HG03097 (cell line): ENCODE results near the gene MYL11.
"Not testable (repeated sequence)": the region's sequence is repeated elsewhere in the genome, so short reads cannot be mapped to it uniquely, and the experiment has no call there.

Experiments used
- ATAC-seq: cut with Tn5 transposase; IDR thresholded peaks from one replicate; pipeline ENCODE4 v1.9.1; 2021; ENCODE audit not compliant: unreplicated experiment, low FRiP score

MYL11 gene

DNA sequence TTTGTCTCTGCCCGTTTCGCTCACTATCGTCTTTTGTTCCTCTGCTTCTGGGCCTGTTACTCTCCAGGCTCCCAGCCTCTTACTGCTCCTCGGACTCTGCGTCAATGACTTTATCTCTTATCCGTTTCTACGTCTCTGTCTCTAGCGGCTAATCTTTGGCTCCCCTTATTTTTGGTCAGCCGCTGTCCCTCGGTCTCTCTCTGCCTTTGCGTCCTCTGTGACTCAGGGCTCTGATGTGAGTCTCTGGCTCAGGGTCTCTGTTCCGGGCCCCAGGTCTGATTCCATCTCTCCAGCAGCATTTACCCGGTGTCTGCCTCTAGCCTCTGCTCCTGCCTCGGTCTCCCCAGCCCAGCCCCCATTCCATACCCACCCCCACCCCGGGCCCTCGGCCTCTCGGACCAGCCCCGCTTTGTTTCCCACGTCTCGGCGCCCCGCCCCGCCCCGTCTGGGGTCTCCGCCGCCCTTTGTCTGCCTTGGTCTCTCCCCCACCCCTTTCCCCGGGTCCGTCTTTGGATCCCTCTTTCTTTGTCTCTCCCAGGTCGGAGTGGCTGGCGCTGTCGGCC, 20.1 kb downstream of the MYL11 start:
- no peak for ATAC-seq

DNA sequence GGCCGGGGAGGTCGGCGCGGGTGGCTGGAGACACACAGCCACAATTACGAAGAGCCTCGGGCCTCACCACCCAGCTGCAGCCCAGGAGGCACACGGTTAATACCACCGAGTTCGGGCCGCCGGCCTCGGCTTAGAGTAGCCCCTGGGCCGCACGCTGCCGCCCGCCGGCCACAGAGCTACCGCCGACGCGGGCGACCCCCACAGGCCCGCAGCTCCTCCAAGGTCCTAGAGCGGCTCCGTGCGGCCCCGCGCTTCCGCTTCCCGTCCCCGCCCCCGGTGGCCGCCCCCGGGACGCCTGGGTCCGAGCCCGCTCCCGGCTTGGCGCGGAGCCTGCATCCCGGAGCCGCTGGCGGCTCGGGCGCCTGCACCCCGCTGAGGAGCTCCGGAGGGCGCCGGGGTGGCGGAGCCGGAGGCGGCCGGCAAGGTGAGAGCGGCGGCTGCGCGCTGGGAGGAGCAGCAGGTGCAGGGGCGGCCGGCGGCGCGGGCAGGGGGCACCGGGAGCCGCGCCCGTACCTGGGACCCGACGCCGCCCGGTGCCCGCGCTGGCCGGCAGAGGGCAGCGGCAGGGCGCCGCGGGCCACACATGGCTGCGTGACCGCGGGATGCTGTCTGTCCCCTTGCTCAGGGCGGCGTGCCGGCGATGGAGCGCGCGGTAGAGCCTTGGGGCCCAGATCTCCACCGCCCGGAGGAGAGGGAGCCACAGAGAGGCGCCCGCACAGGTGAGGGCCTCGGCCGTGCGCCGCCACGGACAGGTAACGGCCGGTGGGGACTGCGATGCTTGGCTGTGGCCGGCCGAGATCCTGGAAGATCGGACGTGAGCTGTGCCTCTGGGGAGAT, 20.8 kb downstream of the MYL11 start, which contains the start of gene ZNF48:
ZNF48 (plus strand) TSS at position 266 of the 837 bp plus-strand sequence; CDS start at position 641, 375 bp downstream.
- peak; percentile 45 for ATAC-seq

DNA sequence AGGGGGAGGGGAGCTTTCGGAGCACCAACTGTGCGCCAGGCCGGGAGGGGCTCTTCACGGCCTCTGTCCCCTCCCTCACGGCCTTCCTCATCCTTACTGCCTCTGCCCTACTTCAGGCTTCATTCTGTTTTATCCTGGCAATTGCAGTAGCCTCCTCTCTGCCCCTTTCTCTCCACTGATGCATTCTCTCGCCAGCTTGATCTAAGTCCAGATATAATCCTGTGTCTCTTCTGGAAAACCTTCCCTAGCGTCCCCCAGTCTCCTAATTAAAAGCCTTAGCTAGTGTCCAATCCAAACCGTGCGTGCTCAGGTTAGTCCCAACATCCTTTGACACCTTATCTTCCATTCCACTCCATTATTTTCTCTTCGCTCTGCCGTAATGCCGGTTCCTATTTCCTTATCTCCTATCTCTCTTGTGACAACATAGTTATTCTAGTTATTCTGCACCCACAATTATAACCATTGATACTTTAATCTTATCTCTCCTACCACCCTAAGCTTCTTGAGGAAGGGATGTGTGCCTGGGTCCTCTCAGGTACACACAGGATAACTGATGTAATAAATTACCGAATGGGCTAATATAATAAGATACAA, 21.5 kb downstream of the MYL11 start:
- no peak for ATAC-seq

DNA sequence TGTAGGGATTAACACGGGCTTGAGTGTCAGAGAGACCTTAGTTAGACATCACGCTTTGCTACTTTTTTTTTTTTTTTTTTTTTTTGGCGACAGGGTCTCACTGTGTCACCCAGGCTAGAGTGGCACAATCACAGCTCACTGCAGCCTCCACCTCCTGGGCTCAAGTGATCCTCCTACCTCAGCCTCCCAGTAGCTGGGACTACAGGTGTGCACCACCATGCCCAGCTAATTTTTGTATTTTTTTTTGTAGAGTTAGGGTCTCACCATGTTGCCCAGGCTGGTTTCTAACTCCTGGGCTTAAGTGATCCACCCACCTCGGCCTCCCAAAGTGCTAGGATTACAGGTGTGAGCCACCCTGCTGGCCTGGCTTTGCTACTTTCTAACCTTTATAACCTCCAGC, 22.0 kb downstream of the MYL11 start:
- ATAC-seq = not testable (repeated sequence)

DNA sequence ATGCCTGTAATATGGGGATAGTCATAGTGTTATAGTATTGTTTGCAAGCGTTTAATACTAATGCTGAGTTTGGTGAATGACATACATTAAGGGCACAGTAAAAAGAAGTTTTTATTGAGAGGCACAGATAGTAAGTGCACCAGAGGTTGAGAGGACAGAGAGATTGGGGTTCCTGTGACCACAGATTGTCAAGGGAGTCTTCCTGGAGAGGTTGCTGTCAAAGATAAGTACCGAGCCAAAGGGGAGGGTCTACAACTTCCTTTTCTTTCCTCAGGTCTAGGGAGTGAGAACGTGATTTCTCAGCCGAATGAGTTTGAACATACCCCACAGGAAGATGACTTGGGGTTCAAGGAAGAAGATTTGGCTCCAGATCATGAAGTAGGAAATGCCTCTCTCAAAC, 22.5 kb downstream of the MYL11 start:
- no peak for ATAC-seq

DNA sequence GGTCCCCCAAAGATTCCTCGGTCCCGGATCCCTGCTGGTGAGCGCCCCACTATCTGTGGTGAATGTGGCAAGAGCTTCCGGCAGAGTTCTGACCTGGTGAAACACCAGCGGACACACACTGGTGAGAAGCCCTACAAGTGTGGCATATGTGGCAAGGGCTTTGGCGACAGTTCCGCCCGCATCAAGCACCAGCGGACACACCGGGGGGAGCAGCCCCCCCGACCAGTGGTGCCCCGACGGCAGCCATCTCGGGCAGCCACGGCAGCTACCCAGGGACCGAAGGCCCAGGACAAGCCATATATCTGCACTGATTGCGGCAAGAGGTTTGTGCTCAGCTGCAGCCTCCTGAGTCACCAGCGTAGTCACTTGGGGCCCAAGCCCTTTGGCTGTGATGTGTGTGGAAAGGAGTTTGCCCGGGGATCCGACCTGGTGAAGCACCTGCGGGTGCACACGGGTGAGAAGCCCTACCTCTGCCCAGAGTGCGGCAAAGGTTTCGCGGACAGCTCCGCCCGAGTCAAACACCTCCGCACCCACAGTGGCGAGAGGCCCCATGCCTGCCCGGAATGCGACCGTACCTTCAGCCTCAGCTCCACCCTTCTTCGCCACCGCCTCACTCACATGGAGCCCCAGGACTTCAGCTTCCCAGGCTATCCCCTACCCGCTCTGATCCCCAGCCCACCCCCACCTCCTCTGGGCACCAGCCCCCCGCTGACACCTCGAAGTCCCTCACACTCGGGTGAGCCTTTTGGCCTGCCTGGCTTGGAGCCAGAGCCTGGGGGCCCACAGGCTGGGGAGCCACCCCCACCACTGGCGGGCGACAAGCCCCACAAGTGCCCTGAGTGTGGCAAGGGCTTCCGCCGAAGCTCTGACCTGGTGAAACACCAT, 23.4 kb downstream of the MYL11 start:
- no peak for ATAC-seq

DNA sequence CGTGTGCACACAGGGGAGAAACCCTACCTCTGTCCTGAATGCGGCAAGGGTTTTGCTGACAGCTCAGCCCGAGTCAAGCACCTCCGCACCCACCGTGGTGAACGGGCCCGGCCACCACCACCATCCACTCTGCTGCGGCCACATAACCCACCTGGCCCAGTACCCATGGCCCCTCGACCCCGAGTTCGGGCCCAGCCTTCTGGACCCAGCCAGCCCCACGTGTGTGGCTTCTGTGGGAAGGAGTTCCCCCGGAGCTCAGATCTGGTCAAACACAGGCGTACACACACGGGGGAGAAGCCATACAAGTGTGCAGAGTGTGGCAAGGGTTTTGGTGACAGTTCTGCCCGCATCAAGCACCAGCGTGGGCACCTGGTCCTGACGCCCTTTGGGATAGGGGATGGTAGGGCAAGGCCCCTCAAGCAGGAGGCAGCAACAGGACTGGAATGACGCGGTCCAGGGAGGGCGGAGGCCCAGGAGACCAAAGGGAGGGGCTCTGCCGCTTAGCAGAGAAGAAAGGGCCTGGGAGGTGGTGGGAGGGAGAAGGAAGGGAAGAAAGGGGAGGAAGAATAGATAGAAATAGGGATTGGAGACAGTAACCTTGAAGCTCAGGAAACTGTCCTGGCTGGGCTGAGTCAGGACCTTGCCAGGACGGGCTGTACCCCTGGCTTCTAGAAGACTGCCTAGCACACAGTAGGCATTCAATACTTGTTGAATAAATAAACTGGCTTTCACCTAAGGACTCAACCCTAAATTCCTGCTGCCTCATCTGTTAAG, 24.2 kb downstream of the MYL11 start:
- ATAC-seq = no peak

DNA sequence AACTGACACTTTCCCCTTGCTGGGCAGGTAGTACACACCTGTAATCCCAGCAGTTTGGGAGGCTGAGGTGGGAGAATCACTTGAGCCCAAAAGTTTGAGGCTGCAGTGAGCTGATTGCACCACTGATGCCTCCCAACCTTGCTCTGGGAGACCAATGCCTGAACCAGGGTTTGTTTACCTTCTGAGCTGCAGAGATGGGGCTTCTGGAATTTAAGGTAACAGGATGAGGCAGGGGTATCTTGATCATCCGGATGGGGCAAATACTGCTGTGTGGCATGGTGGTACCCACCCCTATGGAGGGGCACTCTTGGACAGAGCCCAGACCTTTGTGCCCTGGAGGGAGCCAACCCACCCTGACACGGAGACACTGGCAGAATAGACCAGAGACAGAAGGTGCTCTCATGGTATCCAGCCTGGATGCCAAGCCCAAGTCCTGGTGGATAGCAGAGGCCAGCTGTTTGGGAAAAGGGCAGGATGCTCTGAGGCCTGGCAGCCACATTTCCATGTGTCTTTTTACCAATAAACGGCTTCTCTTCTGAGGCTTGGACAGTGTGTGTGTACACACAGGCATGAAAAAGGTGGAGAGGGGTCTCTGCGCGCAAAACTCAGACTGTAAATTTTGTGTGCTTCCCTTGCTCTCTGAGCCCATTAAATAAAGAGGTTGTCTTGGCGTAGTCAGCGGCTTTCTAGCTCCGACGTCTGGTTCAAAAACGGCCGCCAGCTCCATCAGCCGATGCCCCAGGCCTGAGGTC, 25.0 kb downstream of the MYL11 start:
- no peak for ATAC-seq

DNA sequence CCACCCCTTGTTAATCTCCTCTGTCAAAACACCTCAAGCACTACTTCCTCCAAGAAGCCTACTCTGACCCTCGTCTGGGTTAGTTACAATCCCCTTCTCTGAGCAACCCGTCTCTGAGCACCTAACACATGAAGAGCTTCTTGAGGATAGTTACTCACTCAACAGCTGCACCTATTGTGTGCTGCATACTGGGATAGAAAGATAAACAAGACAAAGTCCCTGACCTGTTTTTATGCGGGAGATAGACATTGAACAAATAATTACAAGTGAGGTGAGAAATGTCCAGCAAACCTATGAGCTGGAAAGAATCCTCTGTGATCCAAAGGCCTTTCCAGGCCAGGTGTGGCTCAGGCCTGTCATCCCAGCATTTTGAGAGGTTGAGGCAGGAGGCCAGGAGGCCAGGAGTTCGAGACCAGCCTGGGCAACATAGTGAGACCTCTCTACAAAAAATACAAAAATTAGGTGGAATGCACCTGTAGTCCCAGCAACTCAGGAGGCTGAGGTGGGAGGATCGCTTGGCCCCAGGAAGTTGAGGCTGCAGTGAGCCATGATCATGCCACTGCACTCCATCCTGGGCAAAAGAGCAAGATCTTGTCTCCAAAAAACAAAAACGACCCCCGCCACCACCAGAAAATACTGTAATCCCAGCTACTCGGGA, 27.3 kb downstream of the MYL11 start:
- ATAC-seq = no peak

DNA sequence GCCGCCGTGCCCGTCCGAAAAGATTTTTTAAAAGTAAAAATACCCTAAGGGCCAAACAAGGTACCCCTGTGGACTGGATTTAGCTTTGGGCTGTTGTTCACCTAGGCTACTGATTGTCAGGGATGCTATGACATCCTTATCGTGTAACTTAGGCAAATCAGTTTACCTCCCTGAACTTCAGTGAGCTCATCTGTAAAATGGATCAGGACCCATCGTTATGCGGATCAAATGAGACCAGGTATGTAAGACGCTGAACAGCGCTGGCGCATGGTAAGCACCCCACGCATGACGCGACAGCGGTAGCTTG, 32.1 kb downstream of the MYL11 start:
- no peak for ATAC-seq

DNA sequence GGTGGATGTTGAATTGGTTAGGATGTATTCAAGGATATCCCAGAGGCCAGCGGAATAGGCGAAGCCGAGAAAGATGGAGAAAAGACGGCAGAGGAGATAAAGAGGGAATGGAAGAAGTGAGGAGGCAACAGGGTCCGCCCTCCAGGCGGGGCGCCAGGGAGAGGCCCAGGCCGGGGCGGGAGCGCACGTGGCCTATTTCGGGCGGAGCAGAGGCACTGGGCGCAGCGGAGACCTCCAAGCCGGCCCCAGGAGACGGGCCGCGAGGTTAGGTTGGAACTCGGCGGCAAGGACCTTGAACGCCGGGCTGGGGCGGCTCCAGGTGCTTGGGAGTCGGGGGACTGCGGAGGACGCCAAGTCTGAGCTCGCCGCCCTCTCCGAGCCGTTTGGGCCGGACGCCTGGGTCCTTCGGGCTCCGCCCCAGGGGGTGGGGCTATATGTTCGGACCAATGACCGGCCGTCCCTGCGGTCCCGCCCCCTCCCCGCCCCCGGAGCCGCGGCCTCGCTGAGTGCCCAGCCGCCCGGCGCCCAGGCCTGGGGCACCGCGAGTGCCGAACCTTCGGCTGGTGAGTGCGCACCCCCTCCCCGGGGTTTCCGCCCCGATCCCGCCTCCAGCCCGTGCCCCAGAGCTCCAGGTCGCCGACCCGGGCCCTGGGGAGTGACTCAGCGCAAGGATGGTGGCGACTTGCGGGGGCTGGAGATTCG, 32.7 kb downstream of the MYL11 start, which contains the start of gene ZNF771:
ZNF771 (plus strand) TSS at position 505 of the 702 bp plus-strand sequence. CDS start 448 bp downstream, outside the sequence.
- peak; percentile 50 for ATAC-seq

DNA sequence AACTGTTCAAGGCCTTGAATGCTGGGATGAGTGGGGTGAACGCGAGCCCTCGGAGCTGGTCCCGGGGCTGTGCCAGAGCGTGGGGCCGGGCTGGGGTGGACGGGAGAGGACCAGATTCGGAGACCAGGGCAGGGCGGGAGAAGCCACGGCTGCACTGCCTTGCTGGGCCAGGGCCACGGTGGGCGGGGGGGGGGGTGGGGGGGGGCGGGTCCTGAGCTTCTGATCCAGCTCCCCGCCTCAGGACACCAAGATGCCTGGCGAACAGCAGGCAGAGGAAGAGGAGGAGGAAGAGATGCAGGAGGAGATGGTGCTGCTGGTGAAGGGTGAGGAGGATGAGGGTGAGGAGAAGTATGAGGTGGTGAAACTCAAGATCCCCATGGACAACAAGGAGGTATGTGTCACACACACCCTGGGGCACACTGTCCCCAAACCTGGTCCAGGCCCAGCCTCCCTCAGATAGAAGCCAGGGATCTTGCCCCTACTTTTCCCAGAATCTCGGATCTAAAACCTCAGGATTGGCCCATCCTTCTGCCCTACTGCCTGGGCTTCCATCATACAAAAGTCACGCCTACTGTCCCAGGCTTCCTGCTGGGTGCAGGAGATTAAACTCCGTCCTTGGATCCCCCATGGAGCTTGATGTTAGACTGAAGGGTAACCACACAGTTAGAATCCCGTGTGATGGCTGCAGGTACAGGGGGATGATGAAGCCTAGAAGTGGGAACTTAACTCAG, 33.4 kb downstream of the MYL11 start:
- ATAC-seq = no peak

DNA sequence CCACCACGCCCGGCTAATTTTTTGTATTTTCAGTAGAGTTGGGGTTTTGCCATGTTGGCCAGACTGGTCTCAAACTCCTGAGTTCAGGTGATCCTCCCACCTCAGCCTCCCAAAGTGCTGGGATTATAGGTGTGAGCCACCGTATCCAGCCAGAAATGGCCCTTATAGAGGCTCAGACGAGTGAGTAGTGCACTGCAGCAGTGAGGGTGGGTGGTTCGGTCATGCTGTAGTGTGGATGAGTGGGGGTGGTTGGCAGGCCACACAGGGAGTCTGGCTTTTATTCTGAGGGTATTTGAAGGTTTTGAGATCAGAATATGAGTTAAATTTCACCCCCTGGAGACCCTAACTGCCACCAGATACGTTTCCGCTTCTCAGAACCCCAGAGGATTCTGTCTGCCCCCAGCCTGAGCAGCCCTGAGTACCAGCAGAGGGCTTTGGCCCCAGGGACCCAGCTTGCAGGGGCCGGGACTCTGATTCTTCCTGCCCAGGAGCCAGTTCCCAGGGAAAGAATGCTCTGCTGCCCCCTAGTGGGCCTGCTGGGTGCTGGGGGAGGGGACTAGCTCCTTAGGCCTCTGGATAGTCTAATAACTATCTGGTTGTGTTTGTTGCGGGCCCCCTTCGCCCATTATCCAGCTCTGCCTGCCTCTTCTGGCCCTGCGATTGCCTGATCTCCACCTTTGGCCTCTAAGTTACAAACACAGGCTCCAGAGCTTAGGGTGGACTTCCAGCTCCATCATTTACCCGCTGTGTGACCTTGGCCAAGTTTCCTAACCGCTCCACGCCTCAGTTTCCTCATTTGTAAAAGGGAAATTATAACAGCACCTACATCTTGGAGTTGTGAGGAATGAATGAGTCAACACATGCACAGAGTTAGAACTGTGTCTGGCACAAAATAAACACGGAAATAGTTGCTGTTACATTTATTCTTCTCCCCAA, 34.8 kb downstream of the MYL11 start:
- ATAC-seq = peak; percentile 42

DNA sequence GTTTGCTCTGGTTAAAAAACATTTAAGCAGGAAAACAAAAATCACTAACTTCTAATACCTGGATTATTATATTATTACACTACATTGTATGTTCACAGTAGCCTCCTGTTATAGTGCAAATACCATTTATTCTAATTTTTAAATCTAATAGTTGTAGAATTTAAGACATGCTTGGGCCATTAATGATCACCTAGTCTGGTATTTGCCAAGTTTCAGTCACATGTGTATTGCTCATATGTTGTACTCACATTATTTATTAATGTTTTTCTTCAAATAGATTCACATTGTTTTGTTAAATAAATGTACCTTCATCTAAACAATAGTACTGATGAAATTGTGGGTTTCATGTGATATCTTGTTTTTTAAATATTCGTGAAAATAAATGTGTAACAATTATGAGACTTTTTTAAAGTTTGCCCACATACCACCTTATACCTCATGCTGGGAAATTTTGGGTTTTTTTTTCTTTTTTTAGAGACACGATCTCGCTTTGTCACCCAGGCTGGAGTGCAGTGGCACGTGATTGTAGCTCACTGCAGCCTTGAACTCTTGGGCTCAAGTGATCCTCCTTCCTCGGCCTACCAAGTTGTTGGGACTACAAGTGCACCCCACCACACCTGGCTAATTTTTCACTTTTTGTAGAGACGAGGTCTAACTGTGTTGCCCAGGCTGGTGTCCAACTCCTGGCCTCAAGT, 38.7 kb downstream of the MYL11 start:
- ATAC-seq = no peak

DNA sequence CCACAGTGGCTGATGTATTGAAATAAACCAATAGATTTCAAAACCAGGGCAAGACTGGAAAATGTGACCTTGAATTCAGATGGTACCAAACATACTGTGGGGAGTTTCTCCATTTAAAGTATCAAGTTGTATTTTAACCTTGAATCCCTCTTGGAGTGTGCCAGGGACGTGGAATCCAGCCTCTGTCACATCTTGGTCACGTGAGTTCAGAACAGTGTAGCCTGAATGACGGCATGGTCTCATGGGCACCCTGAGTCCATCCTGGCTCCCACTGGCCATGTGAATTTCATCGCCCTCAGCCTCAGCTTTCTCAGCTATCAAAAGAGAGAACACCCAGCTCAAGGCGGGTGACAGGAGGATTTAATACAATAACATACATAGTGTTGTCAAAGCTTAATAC, 39.6 kb downstream of the MYL11 start:
- ATAC-seq = no peak

DNA sequence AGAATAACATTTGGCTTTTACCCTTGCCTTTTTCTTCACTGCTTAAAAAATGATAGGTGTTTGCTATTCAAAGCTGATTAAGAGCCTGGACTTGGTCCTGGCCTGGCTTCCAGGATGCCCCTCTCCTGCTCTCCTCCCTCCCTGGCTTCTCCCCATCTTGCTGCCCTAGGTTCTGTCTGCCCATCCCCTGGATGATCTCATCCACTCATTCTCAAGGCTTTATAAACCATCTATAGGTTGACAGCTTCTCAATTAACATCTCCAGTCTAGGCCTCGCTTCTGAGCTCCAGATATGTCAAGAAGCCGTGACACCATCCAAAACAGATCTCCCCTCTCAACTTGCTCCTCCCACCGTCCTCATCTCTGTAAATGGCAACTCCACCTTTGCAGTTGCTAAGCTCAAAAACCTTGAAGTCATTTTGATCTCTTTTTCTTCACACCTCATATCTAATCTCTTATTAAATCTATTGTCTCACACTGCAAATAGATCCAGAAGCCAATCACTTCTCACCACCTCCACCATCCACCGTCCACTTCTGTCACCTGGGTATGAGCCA, 41.5 kb downstream of the MYL11 start:
- no peak for ATAC-seq
